HEK293T (cell line): ENCODE data around the gene GSDME.

ENCODE experiments used
- L3MBTL2 ChIP-seq: fragments of 450-650 bp; conservative IDR thresholded peaks from 2 replicates; pipeline ENCODE4 v1.6.1; 2016; ENCODE audit warnings: mild to moderate bottlenecking
- LEF1 ChIP-seq: fragments of 450-650 bp; IDR thresholded peaks from 2 replicates; pipeline ENCODE4 v1.6.1; 2017; ENCODE audit warnings: mild to moderate bottlenecking, borderline replicate concordance

DNA sequence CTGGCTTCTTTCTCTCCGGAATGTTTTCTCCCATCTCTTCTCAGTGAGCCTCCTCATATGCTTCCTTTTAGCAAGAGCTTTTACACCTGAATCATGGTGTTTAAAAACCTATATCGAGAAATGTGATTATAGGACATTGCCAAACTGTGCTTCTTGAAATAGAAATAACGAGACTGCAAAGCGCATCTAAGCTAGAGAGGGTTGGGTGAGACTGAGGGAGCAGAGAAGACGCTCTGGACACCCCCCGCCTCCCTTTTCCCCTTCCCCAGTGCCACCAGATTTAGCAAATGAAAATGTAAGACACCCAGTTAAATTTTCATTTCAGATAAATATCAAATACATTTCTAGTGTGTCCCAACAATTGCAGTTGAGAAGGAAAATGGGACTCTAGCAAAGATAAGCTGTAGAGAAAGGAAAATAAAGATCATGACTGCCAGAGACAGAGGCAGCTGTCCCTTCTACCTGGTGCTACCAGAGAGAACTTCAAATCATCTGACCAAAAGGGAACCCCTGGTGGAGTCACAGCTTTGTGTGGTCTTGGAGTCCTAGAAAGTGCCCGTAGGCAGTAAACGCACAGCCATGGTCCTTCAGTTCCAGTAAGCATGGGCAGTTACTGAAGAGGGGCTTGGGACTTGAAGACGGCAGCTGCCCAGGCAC is 14.6 kb downstream of the GSDME start:
- TF ChIP-seq L3MBTL2 (no peak), LEF1 (no peak)
